Activated CD8-positive, alpha-beta memory T cell treated with anti-CD3 and anti-CD28 coated beads for 24 hours (primary cell): ENCODE results near the gene EED.

Experiments used
- DNase-seq: peaks from one replicate; pipeline ENCODE4 v3.0.0-alpha.2; 2020

EED gene

GRCh38 chr11:86244522-86245368 is at the start of gene EED:
EED (plus strand) TSS chr11:86244753; CDS start chr11:86245230, 477 bp downstream.
- DNase-seq: peak; percentile 96

GRCh38 chr11:86194998-86195397 is 49.6 kb upstream of the EED start:
- no peak for DNase-seq

- no peak for DNase-seq
Measured at GRCh38 chr11:86196085-86196696, 48.4 kb upstream of the EED start.

- no peak for DNase-seq
Measured at GRCh38 chr11:86196913-86197312, 47.6 kb upstream of the EED start.

GRCh38 chr11:86197448-86197847 is 47.1 kb upstream of the EED start:
- no peak for DNase-seq

GRCh38 chr11:86198139-86198538 is 46.4 kb upstream of the EED start:
- no peak for DNase-seq

GRCh38 chr11:86199354-86199753 is 45.2 kb upstream of the EED start:
- no peak for DNase-seq

- no peak for DNase-seq
Measured at GRCh38 chr11:86201371-86201884, 43.1 kb upstream of the EED start.

GRCh38 chr11:86202013-86202336 is 42.6 kb upstream of the EED start:
- no peak for DNase-seq

- DNase-seq: no peak
Measured at GRCh38 chr11:86204356-86204755, 40.2 kb upstream of the EED start.

GRCh38 chr11:86205421-86206336 is 38.9 kb upstream of the EED start:
- DNase-seq: no peak

GRCh38 chr11:86206337-86206695 is 38.2 kb upstream of the EED start:
- no peak for DNase-seq

- DNase-seq: no peak
Measured at GRCh38 chr11:86207413-86207812, 37.1 kb upstream of the EED start.

- DNase-seq: no peak
Measured at GRCh38 chr11:86208572-86208971, 36.0 kb upstream of the EED start.

GRCh38 chr11:86209806-86210657 is 34.5 kb upstream of the EED start:
- DNase-seq: no peak

- no peak for DNase-seq
Measured at GRCh38 chr11:86210898-86211297, 33.7 kb upstream of the EED start.

GRCh38 chr11:86211619-86212018 is 32.9 kb upstream of the EED start:
- no peak for DNase-seq

- DNase-seq: no peak
Measured at GRCh38 chr11:86212019-86212611, 32.4 kb upstream of the EED start.

GRCh38 chr11:86214710-86215109 is 29.8 kb upstream of the EED start:
- DNase-seq: peak; percentile 84

GRCh38 chr11:86218125-86219084 is 26.1 kb upstream of the EED start:
- peak; percentile 80 for DNase-seq
